ENCODE data around the gene BANF1.

The BANF1 gene

DNA sequence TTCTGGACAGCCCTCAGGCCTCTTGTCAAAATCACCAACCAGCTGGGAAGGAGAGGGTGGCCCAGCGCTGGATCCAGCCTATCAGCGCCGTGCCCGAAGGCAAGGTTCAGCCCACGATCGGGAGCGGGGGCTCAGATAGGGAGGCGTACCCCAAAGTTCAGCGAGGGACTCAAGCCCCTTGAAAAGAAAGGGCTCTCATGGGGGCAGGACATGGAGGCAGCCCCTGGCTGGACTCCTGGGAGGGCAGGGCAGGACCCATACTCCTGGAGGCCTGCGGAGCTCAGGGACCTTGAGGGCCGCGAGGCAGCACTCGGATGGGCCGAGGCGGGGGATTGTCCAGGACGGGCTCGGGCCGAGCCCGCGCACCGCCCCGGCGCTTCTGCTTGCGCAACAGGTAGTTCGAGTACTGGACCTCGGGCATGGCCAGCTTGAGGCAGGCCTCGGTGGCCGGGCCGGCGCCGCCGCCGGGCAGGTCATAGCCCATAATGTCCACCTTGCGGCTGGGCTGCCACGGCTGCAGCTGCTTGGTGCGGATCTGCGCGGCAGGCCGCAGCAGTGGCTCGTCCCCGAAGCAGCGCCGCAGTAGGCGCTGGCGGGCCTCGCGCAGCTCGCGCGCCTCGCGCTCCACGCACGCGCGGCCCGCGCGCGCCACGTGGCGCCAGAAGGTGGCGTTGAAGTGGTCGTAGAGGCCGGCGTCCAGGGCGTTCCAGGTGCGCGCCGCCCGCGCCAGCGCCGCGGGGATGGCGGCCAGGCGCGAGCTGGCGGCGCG lies 40.1 kb downstream of the BANF1 start:
- no peak for DNase-seq

DNA sequence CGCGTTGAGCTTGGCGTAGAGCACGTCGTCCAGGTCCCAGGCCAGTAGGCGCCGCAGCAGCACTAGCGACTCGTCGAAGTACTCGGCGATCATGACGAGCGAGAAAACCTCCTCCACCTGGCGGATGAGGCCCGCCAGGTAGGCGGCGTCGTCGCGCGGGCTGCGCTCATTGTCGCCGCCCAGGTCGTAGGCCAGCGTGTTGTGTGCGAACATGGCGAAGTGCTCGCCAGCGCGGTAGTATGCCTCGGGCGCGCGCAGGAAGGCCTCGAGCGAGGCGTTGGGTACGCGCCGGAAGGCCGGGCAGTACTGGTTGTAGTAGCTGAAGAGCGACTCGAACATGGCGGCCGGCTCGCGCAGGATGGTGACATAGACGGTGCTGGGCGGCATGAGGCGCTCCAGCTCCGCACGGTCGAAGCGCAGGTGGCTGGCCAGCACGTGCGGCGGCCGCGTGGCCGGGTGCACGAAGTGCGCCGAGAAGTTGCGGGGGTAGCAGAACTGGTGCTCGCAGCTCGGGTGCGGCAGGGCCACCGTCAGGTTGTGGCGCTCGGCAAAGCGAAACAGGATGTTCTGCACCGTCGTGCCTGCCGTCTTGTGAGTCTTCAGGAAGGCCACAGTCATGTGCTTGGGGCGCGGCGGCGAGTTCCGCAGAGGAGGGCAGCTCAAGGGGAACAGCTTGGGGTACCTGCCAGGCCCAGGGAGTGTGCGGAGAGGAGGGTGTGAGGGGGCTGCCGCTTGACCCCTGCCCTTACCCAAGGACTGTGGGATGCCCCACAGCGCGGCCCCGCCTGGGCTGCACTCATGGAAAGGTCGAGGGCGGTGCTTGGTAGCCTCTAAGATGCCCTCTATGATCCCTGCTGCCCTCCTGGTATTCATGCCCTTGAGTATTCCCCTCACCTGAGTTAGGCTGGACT lies 40.9 kb downstream of the BANF1 start:
- DNase-seq, result no peak

DNA sequence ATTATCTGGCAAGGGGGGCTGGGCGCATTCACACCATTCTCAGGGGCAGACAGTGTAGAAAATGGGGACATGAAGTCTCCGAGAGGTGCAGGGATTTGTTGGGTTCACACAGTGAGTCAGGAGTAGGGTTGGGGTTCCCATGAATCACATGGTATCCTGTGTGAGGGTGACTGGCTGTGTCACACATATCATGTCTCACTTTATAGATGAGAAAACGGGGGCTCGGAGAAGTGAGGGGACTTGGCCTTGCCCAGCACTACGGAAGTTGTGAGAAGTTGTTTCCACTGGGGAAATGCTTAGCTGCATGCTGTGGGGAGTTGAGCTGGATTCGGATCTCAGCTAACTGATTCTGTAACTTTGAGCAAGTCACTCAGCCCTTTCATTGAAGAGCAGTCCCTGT lies 42.5 kb downstream of the BANF1 start:
- peak; percentile 48 to 51 (median 51) for DNase-seq

DNA sequence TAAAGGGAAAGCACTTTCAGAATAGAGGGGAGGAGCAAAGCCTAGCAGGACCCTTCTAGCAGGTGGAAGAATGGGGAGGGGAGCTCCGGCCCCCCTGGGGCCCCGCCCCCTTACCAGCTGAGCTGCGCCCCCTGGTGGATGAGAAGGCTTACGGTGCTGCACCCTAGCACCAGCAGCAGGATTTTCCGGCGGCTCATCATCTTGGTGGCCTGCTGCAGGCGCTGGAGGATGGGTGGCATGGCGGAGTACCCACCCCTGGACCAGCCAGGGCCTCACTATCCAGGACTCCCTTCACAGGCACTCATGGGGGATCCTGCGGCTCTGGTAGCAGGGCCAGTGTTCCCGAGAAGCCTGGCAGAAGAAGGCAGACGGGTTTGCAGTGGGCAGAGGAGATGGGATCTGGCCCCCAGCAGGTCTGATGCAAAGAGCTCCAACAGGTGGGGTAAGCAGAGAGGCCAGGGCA lies 42.9 kb downstream of the BANF1 start:
- DNase-seq, result peak; percentile 84 to 94 (median 90)

DNA sequence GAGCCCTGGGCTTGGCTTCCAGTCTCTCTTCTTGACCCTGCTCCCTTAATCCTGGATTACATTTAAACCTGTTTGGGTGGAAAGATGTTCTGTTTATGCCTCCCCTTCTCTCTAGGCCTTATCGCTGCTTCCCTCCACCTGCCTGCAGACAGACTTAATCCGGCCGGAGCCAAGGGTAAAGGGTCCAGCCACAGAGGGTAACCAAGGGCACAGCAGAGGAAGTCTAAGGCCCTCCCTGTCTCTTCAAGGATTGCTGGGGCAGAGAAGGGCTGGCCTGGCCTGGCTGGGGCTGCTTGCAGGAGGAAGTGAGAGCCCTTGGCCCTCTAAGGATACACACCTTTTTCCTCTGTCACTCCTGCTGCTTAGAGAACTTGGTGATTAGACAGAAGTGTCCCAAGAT lies 44.6 kb downstream of the BANF1 start:
- no peak for DNase-seq

DNA sequence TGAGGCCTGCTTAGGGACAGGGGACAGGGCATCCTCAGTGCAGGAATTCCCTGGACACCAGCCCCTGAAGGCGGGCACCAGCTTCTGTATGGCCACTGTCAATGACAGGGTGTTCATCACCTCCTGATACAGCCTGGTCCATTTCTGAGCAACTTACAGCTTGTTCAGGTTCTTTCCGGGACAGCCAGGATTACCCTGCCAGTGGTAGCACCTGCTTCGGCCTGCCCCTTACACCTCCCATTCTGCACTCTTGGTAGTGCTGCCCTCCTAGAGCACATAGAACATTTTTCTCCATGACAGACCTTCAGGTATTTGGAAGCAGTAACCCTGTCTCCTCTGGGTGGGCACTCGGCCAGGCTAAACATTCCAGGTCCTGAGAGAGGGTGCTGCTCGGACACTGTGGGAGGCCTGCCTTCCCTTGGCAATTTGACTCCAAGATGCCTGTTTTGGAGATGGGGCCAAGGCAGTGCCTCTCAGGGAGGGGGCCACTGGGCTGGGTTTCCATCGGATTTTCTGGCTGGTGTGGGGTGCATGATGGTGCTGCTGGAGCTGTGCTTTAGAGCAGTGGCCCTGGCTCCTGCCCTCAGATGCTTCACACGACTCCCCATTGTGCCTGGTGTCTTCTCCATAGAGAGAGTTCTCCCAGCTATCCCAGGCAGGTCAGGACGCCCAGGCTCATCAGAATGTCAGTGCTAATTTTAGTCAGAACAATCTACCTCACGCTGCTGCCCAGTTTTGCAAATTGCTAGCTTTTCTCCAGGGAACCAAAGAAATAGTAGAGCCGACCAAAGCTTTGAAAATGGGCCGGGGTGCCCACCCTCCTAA lies 45.5 kb downstream of the BANF1 start:
- no peak for DNase-seq

DNA sequence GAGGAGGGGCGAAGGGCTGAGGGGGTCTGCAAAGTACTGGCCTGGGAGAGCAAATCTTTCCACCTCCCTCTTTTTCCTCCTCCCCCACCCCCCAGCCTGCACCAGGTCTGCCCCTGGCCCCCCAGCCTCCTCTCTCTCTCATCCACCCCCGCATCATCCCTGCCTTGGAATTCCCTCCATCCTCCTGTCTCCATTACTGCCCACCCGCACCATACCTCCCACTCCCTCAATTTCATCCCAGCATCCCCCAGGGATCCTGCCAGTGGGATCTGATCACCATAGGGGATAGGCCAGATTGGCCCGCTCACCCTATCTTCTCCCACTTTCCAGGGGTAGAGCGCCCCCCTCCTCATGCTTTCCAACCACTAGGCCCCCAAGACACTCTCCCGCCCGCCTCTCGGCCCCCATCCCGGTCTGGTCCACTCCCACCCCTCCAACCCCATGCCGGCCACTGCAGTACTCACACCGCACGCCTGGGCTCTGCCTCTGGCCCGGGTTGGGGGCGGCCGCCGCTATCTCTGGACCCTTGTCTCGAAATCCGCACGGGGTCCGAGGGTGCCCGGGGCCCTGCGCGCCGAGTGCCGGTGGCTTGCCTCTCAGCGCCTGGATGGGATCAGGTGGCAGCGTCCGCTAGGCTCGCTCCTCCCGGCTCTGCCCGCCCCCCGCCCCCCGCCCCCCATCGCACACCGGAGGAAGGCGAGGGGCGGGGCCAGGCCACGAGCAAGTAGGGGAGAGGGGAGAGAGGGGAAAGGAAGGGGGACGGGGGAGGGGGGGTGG lies 46.4 kb downstream of the BANF1 start, which contains the start of gene GAL3ST3:
TSS of gene GAL3ST3 (minus strand) at position 615 of the 777 bp plus-strand sequence. CDS start 3,746 bp downstream, outside the sequence.
- no peak for DNase-seq

DNA sequence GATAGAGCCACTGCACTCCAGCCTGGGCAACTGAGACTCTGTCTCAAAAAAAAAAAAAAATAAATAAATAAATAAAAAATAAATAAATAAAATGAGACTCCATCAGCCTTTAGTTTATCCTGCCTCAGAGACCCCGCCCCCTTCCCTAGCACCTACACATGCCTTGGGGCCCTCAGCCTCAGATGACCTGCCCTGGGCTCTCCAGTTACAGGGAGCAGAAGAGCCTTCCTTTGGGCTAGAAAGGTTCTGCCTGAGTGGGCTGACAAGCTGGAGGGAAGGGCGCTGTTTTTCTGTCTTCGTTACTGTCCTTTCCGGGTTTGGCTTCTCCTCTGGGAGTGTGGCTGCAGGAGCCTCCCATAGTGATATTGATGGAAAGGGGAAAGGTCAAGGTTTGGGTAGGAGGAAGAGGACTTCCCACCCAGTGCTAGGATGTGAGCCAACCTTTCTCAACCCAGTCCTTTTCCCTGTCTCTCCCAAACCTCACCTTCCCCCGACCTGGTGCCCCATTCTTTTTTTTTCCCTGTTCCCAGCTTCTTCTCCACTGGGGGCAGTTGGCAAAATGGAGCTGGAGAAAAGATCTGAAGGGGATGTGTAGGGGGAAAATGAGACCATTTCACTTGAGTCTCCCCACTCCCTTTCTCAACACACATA lies 48.4 kb downstream of the BANF1 start:
- no peak for DNase-seq

DNA sequence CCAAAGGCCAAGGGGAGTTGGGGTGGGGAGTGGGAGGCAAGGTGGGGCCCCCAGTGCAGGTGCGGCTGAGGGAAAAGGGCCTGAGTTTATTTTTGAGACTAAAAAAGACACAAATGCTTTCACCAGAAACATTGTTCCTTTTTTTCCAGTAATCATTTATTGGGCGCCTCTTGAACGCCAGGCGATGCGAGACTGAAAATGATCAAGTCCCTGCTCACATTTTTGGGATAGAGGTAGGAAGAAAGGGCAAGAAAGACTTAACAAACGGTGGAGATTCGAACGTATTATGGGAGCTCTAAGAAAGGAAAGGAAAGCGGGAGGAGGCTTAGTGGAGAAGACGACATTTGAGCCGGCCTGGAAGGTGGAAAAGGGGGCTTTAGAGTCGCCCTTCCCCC lies 49.1 kb downstream of the BANF1 start:
- DNase-seq, result no peak

DNA sequence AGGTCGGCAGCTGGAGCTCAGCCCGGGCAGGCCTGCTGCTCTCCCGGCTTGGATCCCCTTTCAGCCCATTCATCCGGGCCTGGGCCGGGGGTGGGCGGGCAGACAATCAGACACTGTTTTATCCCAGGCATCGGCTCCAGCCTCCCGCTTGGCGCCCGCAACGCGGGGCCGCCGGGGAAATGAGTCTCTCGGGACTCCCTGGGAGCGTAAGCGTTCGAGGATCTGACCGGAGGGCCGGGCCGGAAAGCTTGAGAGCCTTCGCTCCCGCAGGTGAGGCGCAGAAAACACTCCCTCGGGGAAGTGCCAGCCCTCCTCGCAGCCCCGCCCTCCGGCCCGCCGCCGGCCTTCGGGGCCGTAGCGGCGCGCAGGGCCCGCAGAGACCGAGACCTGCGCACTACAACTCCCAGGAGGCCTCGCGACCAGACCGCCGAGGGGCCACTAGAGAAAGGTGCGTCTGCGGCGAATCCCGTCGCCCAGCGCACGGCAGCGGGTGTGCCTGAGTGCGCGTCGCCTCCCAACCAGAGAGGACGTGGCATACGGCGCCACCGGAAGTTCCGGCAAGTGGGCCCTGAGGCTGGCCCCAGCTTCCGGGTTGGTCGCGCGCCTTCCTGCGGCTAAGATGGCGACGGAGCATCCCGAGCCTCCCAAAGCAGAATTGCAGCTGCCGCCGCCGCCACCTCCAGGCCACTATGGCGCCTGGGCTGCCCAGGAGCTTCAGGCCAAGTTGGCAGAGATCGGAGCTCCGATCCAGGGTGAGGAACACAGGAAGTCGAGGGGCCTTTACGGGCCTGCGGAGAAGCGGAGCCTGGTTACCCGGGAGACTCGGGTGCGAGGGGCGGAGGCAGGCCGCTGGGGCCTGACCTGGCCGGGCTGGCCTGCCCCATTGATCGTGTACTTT lies 49.7 kb downstream of the BANF1 start, which contains the start of gene SF3B2:
TSS of gene SF3B2 (plus strand) at position 599 of the 898 bp plus-strand sequence. CDS start at position 620, 21 bp downstream.
- peak; percentile 98 for DNase-seq

DNA sequence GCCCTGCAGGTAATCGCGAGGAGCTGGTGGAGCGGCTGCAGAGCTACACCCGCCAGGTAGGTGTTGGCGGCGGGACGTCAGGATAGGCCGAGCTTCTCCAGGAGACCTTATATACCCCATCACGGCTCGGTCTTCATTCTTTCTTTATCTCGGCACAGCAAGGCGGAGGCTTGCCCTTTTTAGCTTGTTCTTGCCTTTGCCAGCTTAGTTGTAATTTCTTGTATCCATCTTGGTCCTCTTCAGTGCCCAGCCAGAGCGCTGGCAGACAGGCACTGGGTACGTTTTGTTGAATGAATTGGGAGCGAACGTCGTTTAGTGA lies 50.3 kb downstream of the BANF1 start:
- no peak for DNase-seq

Data from suppressor macrophage treated with lipopolysaccharide for 1 hour (primary cell).